Stimulated activated naive B cell treated with anti-CD40 and anti-IgM and Interleukin-4, amounts not matched to agents 10 μg/mL and 1 μg/mL and 100 μg/mL, for 72 hours (primary cell): ENCODE results near the gene SRGAP3.

Experiments used
- ATAC-seq, 2 donors: fragments of 150-1000 bp; cut with Tn5 transposase; replicated peaks; 2 replicates each; pipeline ENCODE4 v1.10.0; 2021; ENCODE audit warnings: moderate library complexity in 1 of 2
- DNase-seq: peaks from one replicate; pipeline ENCODE4 v3.0.0; 2021
- H3K27ac Mint-ChIP-seq: one replicate; pipeline ENCODE4 v1.8.0; 2022; ENCODE audit warnings: mild to moderate bottlenecking, mixed read lengths
- H3K27me3 Mint-ChIP-seq, 2 donors: one replicate each; pipeline ENCODE4 v1.8.0; 2022; ENCODE audit warnings: mixed read lengths in 2 of 2
- H3K36me3 Mint-ChIP-seq, 2 donors: one replicate each; pipeline ENCODE4 v1.8.0; 2022; ENCODE audit warnings: mixed read lengths in 2 of 2, mild to moderate bottlenecking in 1 of 2
- H3K4me1 Mint-ChIP-seq, 2 donors: one replicate each; pipeline ENCODE4 v1.8.0; 2022; ENCODE audit warnings: mixed read lengths in 2 of 2, mild to moderate bottlenecking in 1 of 2
- H3K4me3 Mint-ChIP-seq, 2 donors: one replicate each; pipeline ENCODE4 v1.8.0; 2022; ENCODE audit warnings: mild to moderate bottlenecking in 2 of 2, mixed read lengths in 2 of 2, moderate library complexity in 1 of 2
- H3K9me3 Mint-ChIP-seq, 2 donors: one replicate each; pipeline ENCODE4 v1.8.0; 2022; ENCODE audit warnings: mixed read lengths in 2 of 2, mild to moderate bottlenecking in 1 of 2

Gene SRGAP3

GRCh38 chr3:8962226-8962861 lies 287.1 kb downstream of the SRGAP3 start:
- DNase-seq (no peak), ATAC-seq (no peak)
- peaks cover 0 to under 1% of the 10 kb centered on the region in 2 donors for H3K27me3 Mint-ChIP-seq
- H3K27ac Mint-ChIP-seq, result peak overlapping the region; percentile 97
- peaks cover 19 to 40% of the 10 kb centered on the region in 2 donors for H3K4me1 Mint-ChIP-seq
- no peaks in the 10 kb centered on the region for H3K9me3 Mint-ChIP-seq
- peaks cover 20 to 31% of the 10 kb centered on the region in 2 donors for H3K36me3 Mint-ChIP-seq
- H3K4me3 Mint-ChIP-seq, result peak overlapping the region; percentile 98 to 100

GRCh38 chr3:8959668-8960067 lies 289.8 kb downstream of the SRGAP3 start:
- no peaks in the 10 kb centered on the region for H3K9me3 Mint-ChIP-seq
- peaks cover 27 to 49% of the 10 kb centered on the region in 2 donors for H3K36me3 Mint-ChIP-seq
- peak overlapping the region; percentile 3 to 47 for H3K4me3 Mint-ChIP-seq
- no peaks in the 10 kb centered on the region for H3K27me3 Mint-ChIP-seq
- ATAC-seq, result peak; percentile 44 to 51
- no peak for DNase-seq
- peaks cover 33 to 45% of the 10 kb centered on the region in 2 donors for H3K4me1 Mint-ChIP-seq
- peak overlapping the region; percentile 89 for H3K27ac Mint-ChIP-seq

- DNase-seq (peak; percentile 60), ATAC-seq (peak; percentile 96 to 97)
- Mint-ChIP-seq H3K9me3 (no peaks in the 10 kb centered on the region), H3K36me3 (peaks cover 34 to 54% of the 10 kb centered on the region in 2 donors), H3K27ac (peak overlapping the region; percentile 82), H3K27me3 (no peaks in the 10 kb centered on the region), H3K4me1 (peaks cover 32 to 40% of the 10 kb centered on the region in 2 donors), H3K4me3 (peak overlapping the region; percentile 15 to 57)
These were observed 294.3 kb downstream of the SRGAP3 start for GRCh38 chr3:8954938-8955763.

- no peaks in the 10 kb centered on the region for H3K27me3 Mint-ChIP-seq
- no peak for ATAC-seq
- peaks cover 22 to 37% of the 10 kb centered on the region in 2 donors for H3K36me3 Mint-ChIP-seq
- no peaks in the 10 kb centered on the region for H3K9me3 Mint-ChIP-seq
- H3K27ac Mint-ChIP-seq, result no peak overlapping the region
- H3K4me1 Mint-ChIP-seq, result peaks cover 24 to 27% of the 10 kb centered on the region in 2 donors
- no peak for DNase-seq
- H3K4me3 Mint-ChIP-seq, result no peak overlapping the region
These were observed 296.1 kb downstream of the SRGAP3 start for GRCh38 chr3:8953313-8953712.

GRCh38 chr3:8952130-8952529 lies 297.3 kb downstream of the SRGAP3 start:
- H3K9me3 Mint-ChIP-seq, result no peaks in the 10 kb centered on the region
- ATAC-seq (no peak), DNase-seq (no peak)
- H3K4me1 Mint-ChIP-seq, result peaks cover 22 to 27% of the 10 kb centered on the region in 2 donors
- peaks cover 16 to 35% of the 10 kb centered on the region in 2 donors for H3K36me3 Mint-ChIP-seq
- H3K4me3 Mint-ChIP-seq, result no peak overlapping the region
- no peaks in the 10 kb centered on the region for H3K27me3 Mint-ChIP-seq
- H3K27ac Mint-ChIP-seq, result no peak overlapping the region

GRCh38 chr3:8945890-8946600 lies 303.4 kb downstream of the SRGAP3 start:
- no peak for ATAC-seq
- H3K27me3 Mint-ChIP-seq, result no peaks in the 10 kb centered on the region
- peaks cover 3 to 5% of the 10 kb centered on the region in 2 donors for H3K4me1 Mint-ChIP-seq
- peaks cover 14 to 19% of the 10 kb centered on the region in 2 donors for H3K9me3 Mint-ChIP-seq
- no peak overlapping the region for H3K27ac Mint-ChIP-seq
- no peak overlapping the region for H3K4me3 Mint-ChIP-seq
- H3K36me3 Mint-ChIP-seq, result peaks cover 40 to 59% of the 10 kb centered on the region in 2 donors
- DNase-seq, result no peak

- Mint-ChIP-seq H3K9me3 (peaks cover 14 to 19% of the 10 kb centered on the region in 2 donors), H3K27ac (no peak overlapping the region), H3K36me3 (peaks cover 45 to 70% of the 10 kb centered on the region in 2 donors), H3K4me3 (no peak overlapping the region), H3K4me1 (no peaks in the 10 kb centered on the region), H3K27me3 (no peaks in the 10 kb centered on the region)
- ATAC-seq (no peak), DNase-seq (no peak)
These were observed 306.5 kb downstream of the SRGAP3 start for GRCh38 chr3:8942746-8943488.

- Mint-ChIP-seq H3K27me3 (no peaks in the 10 kb centered on the region), H3K36me3 (peaks cover 49 to 71% of the 10 kb centered on the region in 2 donors), H3K4me1 (no peaks in the 10 kb centered on the region), H3K9me3 (peaks cover 14 to 19% of the 10 kb centered on the region in 2 donors), H3K4me3 (no peak overlapping the region), H3K27ac (no peak overlapping the region)
- no peak for DNase-seq
- no peak for ATAC-seq
These were observed 307.3 kb downstream of the SRGAP3 start for GRCh38 chr3:8942115-8942514.

DNA sequence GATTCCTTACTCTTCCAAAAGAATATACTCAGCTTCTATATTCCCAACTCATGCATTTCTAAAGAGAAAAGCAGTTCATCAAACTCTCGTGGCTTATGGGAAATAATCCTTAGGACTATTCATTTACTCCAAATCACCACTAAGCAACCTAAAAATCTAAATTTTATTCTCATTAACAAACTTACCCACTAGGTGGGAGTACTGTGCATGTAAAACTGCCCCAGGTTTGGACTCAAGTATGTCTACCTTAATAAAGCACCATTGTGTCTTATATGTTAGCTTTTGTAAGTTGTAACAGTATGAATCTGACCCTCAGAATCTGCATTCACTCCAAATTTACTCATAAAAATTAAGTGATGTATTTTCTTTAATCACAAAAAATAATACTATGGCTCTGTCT lies 311.4 kb downstream of the SRGAP3 start:
- Mint-ChIP-seq H3K4me1 (no peaks in the 10 kb centered on the region), H3K9me3 (peaks cover 6% of the 10 kb centered on the region in 2 donors), H3K36me3 (peaks cover 46 to 58% of the 10 kb centered on the region in 2 donors), H3K27me3 (no peaks in the 10 kb centered on the region), H3K27ac (no peak overlapping the region), H3K4me3 (no peak overlapping the region)
- ATAC-seq (peak; percentile 29 to 61), DNase-seq (no peak)

- Mint-ChIP-seq H3K4me1 (no peaks in the 10 kb centered on the region), H3K36me3 (peaks cover 39 to 55% of the 10 kb centered on the region in 2 donors), H3K9me3 (no peaks in the 10 kb centered on the region), H3K27me3 (no peaks in the 10 kb centered on the region), H3K27ac (no peak overlapping the region), H3K4me3 (no peak overlapping the region)
- DNase-seq (no peak), ATAC-seq (no peak)
These were observed 312.1 kb downstream of the SRGAP3 start for GRCh38 chr3:8937064-8938020.

DNA sequence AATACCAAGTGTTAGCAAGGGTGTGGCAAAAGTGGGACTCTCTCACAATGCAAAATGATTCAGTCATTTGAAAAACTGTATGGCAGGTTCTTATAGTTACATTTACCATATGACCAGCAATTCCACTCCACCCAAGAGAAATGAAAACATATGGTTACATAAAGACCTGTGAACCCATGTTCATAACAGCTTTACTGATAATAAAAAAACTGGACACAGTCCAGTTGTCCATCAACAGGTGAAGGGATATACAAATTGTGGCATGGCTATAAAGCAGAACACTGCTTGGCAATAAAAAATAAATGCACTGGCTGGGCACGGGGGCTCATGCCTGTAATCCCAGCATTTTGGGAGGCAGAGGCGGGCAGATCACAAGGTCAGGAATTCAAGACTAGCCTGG lies 316.9 kb downstream of the SRGAP3 start:
- no peak overlapping the region for H3K4me3 Mint-ChIP-seq
- H3K4me1 Mint-ChIP-seq, result no peaks in the 10 kb centered on the region
- no peaks in the 10 kb centered on the region for H3K27me3 Mint-ChIP-seq
- DNase-seq, result no peak
- peaks cover 24 to 35% of the 10 kb centered on the region in 2 donors for H3K36me3 Mint-ChIP-seq
- no peaks in the 10 kb centered on the region for H3K9me3 Mint-ChIP-seq
- no peak for ATAC-seq
- H3K27ac Mint-ChIP-seq, result no peak overlapping the region

DNA sequence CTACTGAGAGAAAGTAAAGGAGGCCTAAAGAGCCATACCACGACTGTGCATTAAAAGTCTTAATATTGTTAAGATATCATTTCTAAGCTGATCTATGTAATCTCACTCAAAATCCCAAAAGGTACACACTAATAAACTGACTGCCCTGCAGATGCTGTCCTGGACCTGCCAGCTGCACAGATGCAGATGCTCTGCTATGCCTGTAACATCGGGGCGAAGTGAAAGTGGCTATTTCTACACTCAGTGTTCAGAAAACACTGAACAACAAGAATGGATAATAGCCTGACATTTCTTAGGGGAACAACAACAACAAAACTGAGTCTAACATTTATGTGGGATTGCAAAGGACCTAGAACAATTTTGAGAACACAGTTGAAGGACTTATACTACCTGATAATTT lies 318.1 kb downstream of the SRGAP3 start:
- Mint-ChIP-seq H3K27ac (peak overlapping the region; percentile 1), H3K4me1 (no peaks in the 10 kb centered on the region), H3K9me3 (no peaks in the 10 kb centered on the region), H3K27me3 (no peaks in the 10 kb centered on the region), H3K36me3 (peaks cover 24 to 35% of the 10 kb centered on the region in 2 donors), H3K4me3 (no peak overlapping the region)
- DNase-seq (no peak), ATAC-seq (no peak)
